Stimulated activated naive CD8-positive, alpha-beta T cell treated with anti-CD3 and anti-CD28 coated beads, Interleukin-15, Interleukin-2, amounts not matched to agents 100 ng/mL and 50 ng/mL, for 24 hours (primary cell): Measurements from ENCODE around the gene OR6S1.
"Not testable (repeated sequence)": the region's sequence is repeated elsewhere in the genome, so short reads cannot be mapped to it uniquely, and the experiment has no call there.

Experiments
- H3K27ac Mint-ChIP-seq: one replicate; pipeline ENCODE4 v1.8.0; 2021; ENCODE audit warnings: mild to moderate bottlenecking, mixed read lengths
- H3K27me3 Mint-ChIP-seq: one replicate; pipeline ENCODE4 v1.8.0; 2021; ENCODE audit warnings: mixed read lengths
- H3K36me3 Mint-ChIP-seq: one replicate; pipeline ENCODE4 v1.8.0; 2021; ENCODE audit warnings: low read depth, mixed read lengths
- H3K4me1 Mint-ChIP-seq: one replicate; pipeline ENCODE4 v1.8.0; 2021; ENCODE audit warnings: low read depth, mixed read lengths
- H3K4me3 Mint-ChIP-seq: one replicate; pipeline ENCODE4 v1.8.0; 2021; ENCODE audit warnings: mild to moderate bottlenecking, mixed read lengths
- H3K9me3 Mint-ChIP-seq: one replicate; pipeline ENCODE4 v1.8.0; 2021; ENCODE audit warnings: mixed read lengths

OR6S1 gene

GRCh38 chr14:20595726-20596125 lies 45.8 kb downstream of the OR6S1 start:
- H3K27me3 Mint-ChIP-seq, H3K4me1 Mint-ChIP-seq, H3K4me3 Mint-ChIP-seq, H3K9me3 Mint-ChIP-seq, H3K36me3 Mint-ChIP-seq, H3K27ac Mint-ChIP-seq: not testable (repeated sequence)

GRCh38 chr14:20592574-20592973 lies 48.9 kb downstream of the OR6S1 start:
- Mint-ChIP-seq H3K27ac (no peak overlapping the region), H3K9me3 (no peaks in the 10 kb centered on the region), H3K4me3 (no peak overlapping the region), H3K27me3 (no peaks in the 10 kb centered on the region), H3K36me3 (no peaks in the 10 kb centered on the region), H3K4me1 (no peaks in the 10 kb centered on the region)

DNA sequence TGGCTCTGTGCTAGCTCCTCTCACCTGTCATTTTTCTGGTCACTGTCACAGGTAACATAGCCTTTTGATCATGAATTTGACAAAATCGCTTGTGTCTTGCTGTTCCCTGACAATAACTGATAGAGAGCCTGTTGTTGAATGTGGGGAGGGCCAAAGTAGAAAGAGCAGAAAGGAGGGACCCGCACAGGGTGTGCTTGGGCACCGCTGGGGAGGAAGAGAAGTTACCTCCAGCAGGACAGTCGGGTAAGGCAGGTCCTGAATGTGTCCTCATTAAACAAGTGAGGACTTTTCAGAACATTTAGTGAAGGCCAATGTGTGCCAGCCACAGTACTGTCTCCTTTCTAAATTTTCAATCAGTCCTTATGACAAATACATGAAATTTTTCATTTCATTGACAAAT lies 50.3 kb downstream of the OR6S1 start, which contains the start of gene RNASE12:
Gene RNASE12 (minus strand): TSS at position 142 of the 400 bp plus-strand sequence. CDS start 653 bp downstream, outside the sequence.
- Mint-ChIP-seq H3K27ac (no peak within 1 kb of the TSS), H3K4me1 (no peaks in the 10 kb centered on the region), H3K27me3 (no peaks in the 10 kb centered on the region), H3K36me3 (no peaks in the 10 kb centered on the region), H3K4me3 (no peak within 1 kb of the TSS), H3K9me3 (peaks cover under 1% of the 10 kb centered on the region)
